IMR-90 (cell line): ENCODE data around the gene ELP6. TPM values are rescaled to one million over a fixed set of nuclear protein-coding genes. Genes with fewer than 3 reads are reported as not detected.

Source experiments
- ATAC-seq: fragments of 200-7000 bp; cut with Tn5 transposase; 2 replicates; pipeline ENCODE4 v1.9.1; 2020; ENCODE audit warnings: low read depth, mild to moderate bottlenecking, moderate library complexity
- BruUV-seq: library from RNA; stranded (reverse); fragments of 400-500 nt; replicated peaks from 2 replicates; lab custom pipeline; 2021; lab: Mats Ljungman, UMichigan
- CTCF ChIA-PET: fragments of 300-600 bp; formaldehyde crosslinking; extraction: SDS; loops from one replicate; lab custom pipeline; 2021; ENCODE audit warnings: antibody characterized with exemption; lab: Yijun Ruan, JAX
- POLR2A ChIA-PET: fragments of 300-600 bp; sonication (Branson Sonifier 250); formaldehyde crosslinking; loops from one replicate; lab custom pipeline; 2022; ENCODE audit warnings: antibody characterized with exemption; ENCODE audit not compliant: unreplicated experiment; lab: Charles Lee
- DNase-seq: peaks from one replicate; pipeline ENCODE4 v3.0.0; 2013
- H2AFZ ChIP-seq: replicated peaks from 2 replicates; pipeline ENCODE3; 2013; ENCODE audit warnings: low read length, mild to moderate bottlenecking; ENCODE audit not compliant: poor library complexity
- H2AK5ac ChIP-seq: 2 replicates; pipeline ENCODE4 v1.6.1; 2013; ENCODE audit warnings: low read depth, low read length, inconsistent platforms
- H2AK9ac ChIP-seq: replicated peaks from 2 replicates; pipeline ENCODE3; 2013; ENCODE audit warnings: mild to moderate bottlenecking, low read depth, low read length, moderate library complexity; ENCODE audit not compliant: poor library complexity
- H2BK120ac ChIP-seq: 2 replicates; pipeline ENCODE4 v1.6.1; 2013; ENCODE audit warnings: low read depth, low read length, inconsistent platforms
- H2BK15ac ChIP-seq: 3 replicates; pipeline ENCODE4 v1.6.1; 2013; ENCODE audit warnings: low read depth, low read length, inconsistent platforms
- H2BK20ac ChIP-seq: 2 replicates; pipeline ENCODE4 v1.6.1; 2013; ENCODE audit warnings: low read depth, mild to moderate bottlenecking, inconsistent platforms, low read length, moderate library complexity
- H2BK5ac ChIP-seq: 2 replicates; pipeline ENCODE4 v1.6.1; 2013; ENCODE audit warnings: mild to moderate bottlenecking, low read depth, low read length, inconsistent platforms; ENCODE audit not compliant: poor library complexity, severe bottlenecking
- H3K14ac ChIP-seq: replicated peaks from 2 replicates; pipeline ENCODE4 v1.6.1; 2013; ENCODE audit warnings: low read depth, low read length, inconsistent platforms
- H3K18ac ChIP-seq: 2 replicates; pipeline ENCODE4 v1.6.1; 2013; ENCODE audit warnings: low read depth, low read length, control low read depth
- H3K23ac ChIP-seq: 2 replicates; pipeline ENCODE4 v1.6.1; 2013; ENCODE audit warnings: low read depth, low read length, inconsistent platforms
- H3K27ac ChIP-seq: 2 replicates; pipeline ENCODE4 v1.5.1; 2013; ENCODE audit warnings: mild to moderate bottlenecking, control low read depth, low read length; ENCODE audit not compliant: insufficient read depth
- H3K27me3 ChIP-seq: 2 replicates; pipeline ENCODE4 v1.6.1; 2013; ENCODE audit warnings: low read length; ENCODE audit not compliant: control insufficient read depth, insufficient read depth
- H3K36me3 ChIP-seq: 2 replicates; pipeline ENCODE4 v1.6.1; 2013; ENCODE audit warnings: low read length, mixed read lengths; ENCODE audit not compliant: control insufficient read depth, insufficient read depth
- H3K4ac ChIP-seq: 2 replicates; pipeline ENCODE4 v1.6.1; 2013; ENCODE audit warnings: low read depth, low read length, inconsistent platforms
- H3K4me1 ChIP-seq: 2 replicates; pipeline ENCODE4 v1.6.1; 2013; ENCODE audit warnings: low read length, mixed read lengths; ENCODE audit not compliant: control insufficient read depth, insufficient read depth
- H3K4me2 ChIP-seq: 2 replicates; pipeline ENCODE4 v1.6.1; 2013; ENCODE audit warnings: low read depth, mild to moderate bottlenecking, control low read depth, low read length, moderate library complexity
- H3K4me3 ChIP-seq: 2 replicates; pipeline ENCODE4 v1.5.1; 2013; ENCODE audit warnings: low read depth, mild to moderate bottlenecking, control low read depth, low read length, moderate library complexity; ENCODE audit not compliant: insufficient read depth
- H3K56ac ChIP-seq: 2 replicates; pipeline ENCODE4 v1.6.1; 2013; ENCODE audit warnings: low read length, inconsistent platforms; ENCODE audit not compliant: insufficient read depth; ENCODE audit errors: extremely low read depth
- H3K79me1 ChIP-seq, 2 experiments: 2 replicates each; pipeline ENCODE4 v1.6.1; 2013; ENCODE audit warnings: low read length in 2 of 2, inconsistent platforms in 1 of 2, low read depth in 1 of 2
- H3K9ac ChIP-seq: 2 replicates; pipeline ENCODE4 v1.6.1; 2013; ENCODE audit warnings: low read depth, low read length, control low read depth
- H3K9me1 ChIP-seq: 2 replicates; pipeline ENCODE4 v1.6.1; 2013; ENCODE audit warnings: low read length, inconsistent platforms; ENCODE audit not compliant: insufficient read depth
- H3K9me3 ChIP-seq: 2 replicates; pipeline ENCODE4 v1.6.1; 2013; ENCODE audit warnings: low read length; ENCODE audit not compliant: control insufficient read depth, insufficient read depth
- H4K20me1 ChIP-seq: 2 replicates; pipeline ENCODE4 v1.6.1; 2013; ENCODE audit warnings: low read length, inconsistent platforms; ENCODE audit not compliant: insufficient read depth
- H4K5ac ChIP-seq: 2 replicates; pipeline ENCODE4 v1.6.1; 2013; ENCODE audit warnings: mild to moderate bottlenecking, low read depth, low read length, control low read depth
- H4K8ac ChIP-seq, 2 experiments: 2 replicates each; pipeline ENCODE4 v1.6.1; 2013; ENCODE audit warnings: low read depth in 2 of 2, low read length in 2 of 2, control low read depth in 1 of 2, inconsistent platforms in 1 of 2
- H4K91ac ChIP-seq: 2 replicates; pipeline ENCODE4 v1.6.1; 2013; ENCODE audit warnings: low read depth, low read length, inconsistent platforms; ENCODE audit not compliant: insufficient read depth
- BHLHE40 ChIP-seq: fragments of 150-350 bp; IDR thresholded peaks from 2 replicates; pipeline ENCODE4 v1.6.1; 2016; ENCODE audit warnings: mild to moderate bottlenecking, low read depth, low read length
- CEBPB ChIP-seq: IDR thresholded peaks from 2 replicates; pipeline ENCODE4 v1.6.1; 2012; ENCODE audit warnings: low read depth, low read length, improper control_type of control experiment
- CHD1 ChIP-seq: IDR thresholded peaks from 2 replicates; pipeline ENCODE4 v1.6.1; 2012; ENCODE audit warnings: low read depth, low read length, improper control_type of control experiment
- FOS ChIP-seq: fragments of 150-350 bp; IDR thresholded peaks from 2 replicates; pipeline ENCODE4 v1.6.1; 2016; ENCODE audit warnings: low read depth, low read length
- MAFK ChIP-seq: IDR thresholded peaks from 2 replicates; pipeline ENCODE4 v1.6.1; 2012; ENCODE audit warnings: low read depth, low read length, improper control_type of control experiment
- MAZ ChIP-seq: IDR thresholded peaks from 2 replicates; pipeline ENCODE4 v1.6.1; 2012; ENCODE audit warnings: low read depth, mild to moderate bottlenecking, low read length, improper control_type of control experiment, moderate library complexity, borderline replicate concordance
- MXI1 ChIP-seq: IDR thresholded peaks from 2 replicates; pipeline ENCODE4 v1.6.1; 2012; ENCODE audit warnings: low read depth, mild to moderate bottlenecking, low read length, moderate library complexity, borderline replicate concordance
- NFE2L2 ChIP-seq: fragments of 150-350 bp; IDR thresholded peaks from 2 replicates; pipeline ENCODE4 v1.6.1; 2016; ENCODE audit warnings: low read depth, mild to moderate bottlenecking, low read length
- POLR2A ChIP-seq: IDR thresholded peaks from 2 replicates; pipeline ENCODE4 v1.6.1; 2012; ENCODE audit warnings: mild to moderate bottlenecking, low read depth, low read length
- RCOR1 ChIP-seq: IDR thresholded peaks from 2 replicates; pipeline ENCODE4 v1.6.1; 2012; ENCODE audit warnings: mild to moderate bottlenecking, low read length, improper control_type of control experiment; ENCODE audit not compliant: insufficient replicate concordance
- RFX5 ChIP-seq: IDR thresholded peaks from 2 replicates; pipeline ENCODE4 v1.8.0; 2012; ENCODE audit warnings: low read depth, mild to moderate bottlenecking, low read length, moderate library complexity
- SMC3 ChIP-seq: fragments of 150-350 bp; IDR thresholded peaks from 2 replicates; pipeline ENCODE4 v1.6.1; 2016; ENCODE audit warnings: low read depth, mild to moderate bottlenecking, antibody characterized with exemption, low read length, moderate library complexity
- USF2 ChIP-seq: fragments of 150-350 bp; IDR thresholded peaks from 2 replicates; pipeline ENCODE4 v1.6.1; 2017; ENCODE audit warnings: mild to moderate bottlenecking, antibody characterized with exemption, low read length, low read depth
- WGBS, 2 experiments: methylation state at CpG; one replicate each; pipeline versions ENCODE4 v1.1.5 to v1.1.7; 2013; ENCODE audit warnings: missing lambda C conversion rate in 2 of 2; ENCODE audit not compliant: insufficient read length in 1 of 2; ENCODE audit errors: extremely low coverage in 2 of 2; 5-methylcytosine and 5-hydroxymethylcytosine counted together
- dilution Hi-C: fragments of 300-500 bp; cut with HindIII; formaldehyde crosslinking; loops from one replicate; pipeline ENCODE4 v1.14.3; 2018; ENCODE audit warnings: low sequenced_read_pairs; ENCODE audit not compliant: unreplicated experiment
- in situ Hi-C: fragments of 300-500 bp; cut with MboI; formaldehyde crosslinking; loops from 3 replicates; pipeline ENCODE4 v1.14.3; 2019; ENCODE audit warnings: low sequenced_read_pairs, inconsistent platforms, mixed read lengths
- intact Hi-C: fragments of 100-400 bp; cut with micrococcal nuclease; formaldehyde crosslinking; loops from 2 replicates; pipeline ENCODE4 v1.10.0; 2022
- polyA plus RNA-seq, 3 experiments: library from polyadenylated mRNA; depleted of rRNA; stranded (reverse); fragments of >200 nt; gene quantifications; 2 replicates each; pipeline ENCODE4 v1.2.3, GENCODE V29; 2012; ENCODE audit warnings: low replicate concordance in 1 of 3
- total RNA-seq: library from RNA; depleted of rRNA; stranded (reverse); fragments of >200 nt; gene quantifications from 2 replicates; pipeline ENCODE4 v1.2.3, GENCODE V29; 2012
- TF ChIP-seq, protein P1 (sequence below): conservative IDR thresholded peaks from 2 replicates; pipeline ENCODE4 v1.5.1; 2012; ENCODE audit warnings: mild to moderate bottlenecking, low read depth, low read length, improper control_type of control experiment
- TF ChIP-seq, protein P2 (sequence below): fragments of 150-350 bp; IDR thresholded peaks from 2 replicates; pipeline ENCODE4 v1.6.1; 2016; ENCODE audit warnings: low read depth, mild to moderate bottlenecking, low read length, moderate library complexity, borderline replicate concordance

ELP6 gene
- total and polyA plus RNA-seq, 2 of the 4 experiments (the other 2 are of a cell fraction): 31.4 to 44.9 TPM

GRCh38 chr3:47517937-47518336 is 4.4 kb upstream of the ELP6 start:
- Histone ChIP-seq H2AFZ (no peak overlapping the region), H2BK20ac (no peak overlapping the region), H3K56ac (no peak overlapping the region), H3K27me3 (no peaks in the 10 kb centered on the region), H3K4me1 (no peaks in the 10 kb centered on the region), H3K18ac (no peak overlapping the region), H2BK120ac (no peak overlapping the region), H4K8ac (no peak overlapping the region), H3K9ac (no peak overlapping the region), H4K5ac (no peak overlapping the region), H3K4me2 (no peak overlapping the region), H3K9me1 (no peaks in the 10 kb centered on the region), H3K4ac (no peak overlapping the region), H2AK5ac (no peak overlapping the region), H2BK5ac (no peak overlapping the region), H4K20me1 (no peaks in the 10 kb centered on the region), H3K14ac (no peak overlapping the region), H2BK15ac (no peak overlapping the region), H3K4me3 (no peak overlapping the region), H3K36me3 (no peaks in the 10 kb centered on the region), H3K23ac (no peak overlapping the region), H3K79me1 (no peaks in the 10 kb centered on the region), H2AK9ac (no peak overlapping the region), H3K9me3 (no peaks in the 10 kb centered on the region), H3K27ac (no peak overlapping the region), H4K91ac (no peak overlapping the region)
- POLR2A ChIA-PET: interaction anchor here (0.6 kb wide), 1 partner anchor 320 kb away, joined by 4 read pairs; no protein-coding TSS in a partner anchor
- CTCF ChIA-PET: no interaction called here
- WGBS, 2 experiments: no CpG with 5 or more reads among the region's 2 CpGs
- dilution Hi-C loops: no loop called here
- TF ChIP-seq, protein P1, sequence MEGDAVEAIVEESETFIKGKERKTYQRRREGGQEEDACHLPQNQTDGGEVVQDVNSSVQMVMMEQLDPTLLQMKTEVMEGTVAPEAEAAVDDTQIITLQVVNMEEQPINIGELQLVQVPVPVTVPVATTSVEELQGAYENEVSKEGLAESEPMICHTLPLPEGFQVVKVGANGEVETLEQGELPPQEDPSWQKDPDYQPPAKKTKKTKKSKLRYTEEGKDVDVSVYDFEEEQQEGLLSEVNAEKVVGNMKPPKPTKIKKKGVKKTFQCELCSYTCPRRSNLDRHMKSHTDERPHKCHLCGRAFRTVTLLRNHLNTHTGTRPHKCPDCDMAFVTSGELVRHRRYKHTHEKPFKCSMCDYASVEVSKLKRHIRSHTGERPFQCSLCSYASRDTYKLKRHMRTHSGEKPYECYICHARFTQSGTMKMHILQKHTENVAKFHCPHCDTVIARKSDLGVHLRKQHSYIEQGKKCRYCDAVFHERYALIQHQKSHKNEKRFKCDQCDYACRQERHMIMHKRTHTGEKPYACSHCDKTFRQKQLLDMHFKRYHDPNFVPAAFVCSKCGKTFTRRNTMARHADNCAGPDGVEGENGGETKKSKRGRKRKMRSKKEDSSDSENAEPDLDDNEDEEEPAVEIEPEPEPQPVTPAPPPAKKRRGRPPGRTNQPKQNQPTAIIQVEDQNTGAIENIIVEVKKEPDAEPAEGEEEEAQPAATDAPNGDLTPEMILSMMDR: no peak
- TF ChIP-seq FOS (no peak), CHD1 (no peak), USF2 (no peak), NFE2L2 (no peak), MXI1 (no peak), RCOR1 (no peak), POLR2A (no peak), MAFK (no peak), CEBPB (no peak), SMC3 (no peak), MAZ (no peak), BHLHE40 (no peak), RFX5 (no peak)
- TF ChIP-seq, protein P2, sequence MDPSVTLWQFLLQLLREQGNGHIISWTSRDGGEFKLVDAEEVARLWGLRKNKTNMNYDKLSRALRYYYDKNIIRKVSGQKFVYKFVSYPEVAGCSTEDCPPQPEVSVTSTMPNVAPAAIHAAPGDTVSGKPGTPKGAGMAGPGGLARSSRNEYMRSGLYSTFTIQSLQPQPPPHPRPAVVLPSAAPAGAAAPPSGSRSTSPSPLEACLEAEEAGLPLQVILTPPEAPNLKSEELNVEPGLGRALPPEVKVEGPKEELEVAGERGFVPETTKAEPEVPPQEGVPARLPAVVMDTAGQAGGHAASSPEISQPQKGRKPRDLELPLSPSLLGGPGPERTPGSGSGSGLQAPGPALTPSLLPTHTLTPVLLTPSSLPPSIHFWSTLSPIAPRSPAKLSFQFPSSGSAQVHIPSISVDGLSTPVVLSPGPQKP: no peak
- in situ Hi-C loops: no loop called here
- ATAC-seq: no peak
- no peak for DNase-seq
- intact Hi-C loops: no loop called here
- BruUV-seq: no TSS peak
